SU-DHL-6 (cell line): Measurements from ENCODE around the gene MT1G.

ENCODE experiments used
- EZH2phosphoT487 ChIP-seq: fragments of 200-600 bp; sonication (generic), shearing (Covaris generic); conservative IDR thresholded peaks from 2 replicates; pipeline ENCODE4 v1.6.1; 2018; ENCODE audit warnings: mild to moderate bottlenecking, antibody characterized with exemption, low read length, moderate library complexity, mixed read lengths
- TF ChIP-seq, protein P1 (sequence below): fragments of 200-600 bp; sonication (generic); IDR thresholded peaks from one replicate; pipeline ENCODE4 v1.5.1; 2017; ENCODE audit warnings: antibody characterized with exemption, mild to moderate bottlenecking, low read length, moderate library complexity; ENCODE audit not compliant: insufficient read depth, poor library complexity, severe bottlenecking

DNA sequence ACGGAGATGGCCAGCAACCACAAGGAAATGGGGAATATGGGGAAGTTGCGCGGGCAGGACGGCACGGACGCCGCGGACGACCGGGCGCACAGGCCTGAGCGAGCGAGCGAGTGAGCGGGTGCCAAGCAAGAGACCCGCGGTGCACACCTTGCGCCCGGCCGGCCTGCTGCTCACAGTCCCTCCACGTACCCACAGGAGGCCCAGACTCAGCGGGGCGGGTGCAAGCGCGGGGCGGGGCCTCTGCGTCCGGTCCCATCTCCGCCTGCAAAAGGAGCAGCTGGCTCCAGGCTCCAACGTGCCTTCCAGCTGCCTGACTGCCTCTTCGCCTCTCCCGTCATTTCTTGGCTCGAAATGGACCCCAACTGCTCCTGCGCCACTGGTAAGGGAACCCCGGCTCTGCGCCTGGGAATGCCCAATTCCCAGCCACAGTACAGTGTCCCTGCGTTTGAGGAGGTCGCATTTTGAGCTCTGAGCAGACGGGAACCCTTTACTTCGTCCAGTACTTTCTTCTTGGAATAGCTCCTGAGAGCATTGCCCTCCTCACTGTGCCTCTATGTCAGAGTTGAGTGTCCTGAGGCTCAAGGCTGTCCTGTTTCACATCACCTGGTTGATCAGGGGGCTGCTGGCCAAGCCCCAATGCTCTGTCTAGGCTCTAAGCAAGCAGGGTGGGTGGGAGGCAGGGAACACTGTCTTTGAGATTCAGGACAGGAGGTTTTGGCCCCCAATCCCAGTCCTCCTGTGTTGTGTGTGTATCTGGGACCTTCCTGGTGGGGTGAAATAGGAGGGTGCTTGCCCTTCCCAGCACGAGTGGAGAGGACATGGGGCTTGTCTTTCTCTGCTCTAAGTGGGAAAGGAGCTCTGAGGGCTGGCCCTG, 50.4 kb downstream of the MT1G start:
- TF ChIP-seq, protein P1, sequence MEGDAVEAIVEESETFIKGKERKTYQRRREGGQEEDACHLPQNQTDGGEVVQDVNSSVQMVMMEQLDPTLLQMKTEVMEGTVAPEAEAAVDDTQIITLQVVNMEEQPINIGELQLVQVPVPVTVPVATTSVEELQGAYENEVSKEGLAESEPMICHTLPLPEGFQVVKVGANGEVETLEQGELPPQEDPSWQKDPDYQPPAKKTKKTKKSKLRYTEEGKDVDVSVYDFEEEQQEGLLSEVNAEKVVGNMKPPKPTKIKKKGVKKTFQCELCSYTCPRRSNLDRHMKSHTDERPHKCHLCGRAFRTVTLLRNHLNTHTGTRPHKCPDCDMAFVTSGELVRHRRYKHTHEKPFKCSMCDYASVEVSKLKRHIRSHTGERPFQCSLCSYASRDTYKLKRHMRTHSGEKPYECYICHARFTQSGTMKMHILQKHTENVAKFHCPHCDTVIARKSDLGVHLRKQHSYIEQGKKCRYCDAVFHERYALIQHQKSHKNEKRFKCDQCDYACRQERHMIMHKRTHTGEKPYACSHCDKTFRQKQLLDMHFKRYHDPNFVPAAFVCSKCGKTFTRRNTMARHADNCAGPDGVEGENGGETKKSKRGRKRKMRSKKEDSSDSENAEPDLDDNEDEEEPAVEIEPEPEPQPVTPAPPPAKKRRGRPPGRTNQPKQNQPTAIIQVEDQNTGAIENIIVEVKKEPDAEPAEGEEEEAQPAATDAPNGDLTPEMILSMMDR: no peak
- TF ChIP-seq EZH2phosphoT487: no peak
